ENCODE measurements around the gene HLCS. TPM values are rescaled to one million over a fixed set of nuclear protein-coding genes. Genes with fewer than 3 reads are reported as not detected.

Gene HLCS
- total and polyA plus RNA-seq, 2 of the 8 experiments (the other 6 are each of a cell fraction or from before 2014, with no cell fraction given): 4.7 to 12.2 TPM

- Histone ChIP-seq H3K14ac (ENCODE audit: insufficient read length) (no peak overlapping the region), H3K27ac (ENCODE audit: low read depth, low read length) (no peak overlapping the region), H2BK20ac (ENCODE audit: low read length) (no peak overlapping the region), H3K4ac (replicated peaks; ENCODE audit: insufficient read length, low read depth, low read length) (no peak overlapping the region), H3K27me3 (replicated peaks in 1 of 4; ENCODE audit: control insufficient read depth in 3 of 4, extremely low read depth in 1 of 4, insufficient read depth in 3 of 4, low read length in 3 of 4) (no peaks in the 10 kb centered on the region), H4K8ac (ENCODE audit: extremely low read depth, insufficient read depth, low read length) (no peak overlapping the region), H2BK5ac (ENCODE audit: low read depth, low read length) (no peak overlapping the region), H2AK5ac (ENCODE audit: low read depth, low read length) (no peak overlapping the region), H2BK120ac (replicated peaks; ENCODE audit: low read depth, low read length) (no peak overlapping the region), H3K23ac (ENCODE audit: insufficient read length) (no peak overlapping the region), H3K79me1 (ENCODE audit: low read depth, low read length) (no peaks in the 10 kb centered on the region), H3K56ac (replicated peaks; ENCODE audit: insufficient read length, low read depth, low read length) (no peak overlapping the region), H4K5ac (ENCODE audit: insufficient read length, low read depth, low read length) (no peak overlapping the region), H2BK12ac (ENCODE audit: low read depth, low read length) (no peak overlapping the region), H3K18ac (ENCODE audit: extremely low read depth, low read length) (no peak overlapping the region), H3K9me3 (ENCODE audit: insufficient read depth in 2 of 2, low read depth in 1 of 2, low read length in 1 of 2) (no peaks in the 10 kb centered on the region), H4K91ac (replicated peaks; ENCODE audit: insufficient read length, low read length) (no peak overlapping the region), H4K20me1 (replicated peaks in 1 of 2; ENCODE audit: control insufficient read depth in 1 of 2, insufficient read depth in 2 of 2, low read length in 2 of 2) (no peaks in the 10 kb centered on the region), H3K4me3 (ENCODE audit: extremely low read depth in 1 of 4, insufficient read depth in 2 of 4, low read depth in 3 of 4, low read length in 4 of 4) (no peak overlapping the region), H3K4me1 (replicated peaks in 1 of 4; ENCODE audit: control insufficient read depth in 3 of 4, insufficient read depth in 4 of 4, low read length in 3 of 4) (peaks cover 0 to 6% (median 2%) of the 10 kb centered on the region in 4 experiments; a peak in 3 of 7 replicates), H3K36me3 (ENCODE audit: control insufficient read depth in 2 of 4, insufficient read depth in 4 of 4, low read length in 3 of 4) (no peaks in the 10 kb centered on the region), H3K79me2 (ENCODE audit: control insufficient read depth in 1 of 2, insufficient read depth in 2 of 2, low read length in 2 of 2) (no peaks in the 10 kb centered on the region), H3K23me2 (ENCODE audit: low read depth, low read length) (peaks cover 3% of the 10 kb centered on the region; the same call in 1 of the 2 replicates), H2AFZ (ENCODE audit: low read length) (no peak overlapping the region), H3K9ac (replicated peaks in 1 of 4; ENCODE audit: extremely low read depth in 1 of 4, low read depth in 3 of 4, low read length in 3 of 4) (no peak overlapping the region), H3K4me2 (ENCODE audit: insufficient read depth in 1 of 2, low read depth in 2 of 2, low read length in 2 of 2) (no peak overlapping the region), H2BK15ac (ENCODE audit: low read length) (no peak overlapping the region)
- DNase-seq (ENCODE audit: low read depth in 1 of 2, low spot score in 2 of 2) (no peak), FAIRE-seq (no peak)
- ChIA-PET POLR2A (ENCODE audit: partially characterized antibody) (interaction anchor here (0.8 to 1.1 kb wide), 3 partner anchors 10 to 30 kb away, joined by 3 read pairs; no protein-coding TSS in a partner anchor), CTCF (ENCODE audit: partially characterized antibody) (interaction anchor here (0.6 to 6.0 kb wide), 4 partner anchors 13 to 299 kb away, joined by 3 to 42 read pairs (median 4); no protein-coding TSS in a partner anchor)
- 92% methylated on average over 11 of the region's 11 CpGs; no CpG with 5 or more reads in 1 of the 2 experiments for whole genome bisulfite sequencing, 2 experiments (ENCODE audit: extremely low coverage in 1 of 2, insufficient coverage in 1 of 2, insufficient read length in 1 of 2, insufficient replicate concordance in 2 of 2, low coverage in 1 of 2, low lambda C conversion rate in 2 of 2, missing lambda C conversion rate in 1 of 2)
- TF ChIP-seq KDM4A (IDR thresholded peaks at IDR 0.05; ENCODE audit: low read depth, low read length, severe bottlenecking): no peak
- no peak for TF ChIP-seq SIX5 (IDR thresholded peaks at IDR 0.05; ENCODE audit: low read depth, low read length)
- no peak for TF ChIP-seq GTF2F1 (IDR thresholded peaks at IDR 0.05; ENCODE audit: borderline replicate concordance, low read depth, low read length)
- TF ChIP-seq SIRT6 (IDR thresholded peaks at IDR 0.05; ENCODE audit: low read length): no peak
- TF ChIP-seq CTBP2 (IDR thresholded peaks at IDR 0.05; ENCODE audit: borderline replicate concordance, insufficient read depth, insufficient read length, low read length): no peak
- no peak for TF ChIP-seq BACH1 (IDR thresholded peaks at IDR 0.05; ENCODE audit: low read length)
- no peak for TF ChIP-seq CHD1 (IDR thresholded peaks at IDR 0.05; ENCODE audit: low read depth, low read length)
- no peak for TF ChIP-seq BRCA1 (IDR thresholded peaks at IDR 0.05; ENCODE audit: low read depth, low read length)
- TF ChIP-seq CBX8 (IDR thresholded peaks at IDR 0.05; ENCODE audit: borderline replicate concordance, low read depth, low read length): no peak
- TF ChIP-seq BCL11A (IDR thresholded peaks at IDR 0.05; ENCODE audit: low read depth in 2 of 2, low read length in 2 of 2): no peak
- no peak for TF ChIP-seq SP2 (IDR thresholded peaks at IDR 0.05; ENCODE audit: low read length)
- no peak for TF ChIP-seq HDAC2 (IDR thresholded peaks at IDR 0.05; ENCODE audit: borderline replicate concordance in 1 of 2, low read depth in 2 of 2, low read length in 2 of 2)
- TF ChIP-seq CBX5 (IDR thresholded peaks at IDR 0.05; ENCODE audit: low read depth, low read length): no peak
These were observed 4.2 kb downstream of the HLCS start for GRCh38 chr21:36962098-36962780.

Data from H1 (cell line).